HEK293 (cell line): ENCODE data around the gene CDC42BPA.

Experiments used
- CTCF ChIA-PET: fragments of 350-600 bp; formaldehyde crosslinking; extraction: SDS; loops from one replicate; lab custom pipeline; 2021; ENCODE audit warnings: antibody characterized with exemption; lab: Yijun Ruan, JAX
- POLR2A ChIA-PET: fragments of 300-600 bp; formaldehyde crosslinking; extraction: SDS; loops from one replicate; lab custom pipeline; 2020; ENCODE audit warnings: antibody characterized with exemption, inconsistent platforms; lab: Yijun Ruan, JAX
- H3K27ac ChIP-seq: fragments of 200-500 bp; sonication (Bioruptor generic); 2 replicates; pipeline ENCODE4 v1.5.1; 2014; ENCODE audit warnings: low read depth, low read length, control low read depth, inconsistent platforms; ENCODE audit errors: extremely low read depth
- H3K36me3 ChIP-seq, 2 experiments: fragments of 200-500 bp in 1 of 2; sonication (Bioruptor generic) in 1 of 2; 1 replicate in 1 of 2; 2 replicates in 1 of 2; pipeline ENCODE4 v1.5.1; 2014 to 2017; ENCODE audit warnings: inconsistent platforms in 2 of 2, low read length in 2 of 2; ENCODE audit not compliant: control insufficient read depth in 2 of 2, insufficient read depth in 1 of 2
- H3K4me1 ChIP-seq: fragments of 200-500 bp; sonication (Bioruptor generic); 2 replicates; pipeline ENCODE4 v1.5.1; 2014; ENCODE audit warnings: mild to moderate bottlenecking, low read length, inconsistent platforms; ENCODE audit not compliant: control insufficient read depth, insufficient read depth
- H3K4me3 ChIP-seq: 2 replicates; pipeline ENCODE4 v1.5.1; 2011; ENCODE audit warnings: low read depth, mild to moderate bottlenecking, control low read depth, low read length, moderate library complexity
- H3K9me3 ChIP-seq: fragments of 200-500 bp; sonication (Bioruptor generic); 2 replicates; pipeline ENCODE4 v1.5.1; 2014; ENCODE audit warnings: low read depth, low read length, inconsistent platforms; ENCODE audit not compliant: control insufficient read depth, insufficient read depth
- BCL11B ChIP-seq: fragments of 450-650 bp; formaldehyde crosslinking; IDR thresholded peaks from 2 replicates; pipeline ENCODE4 v1.5.1; 2016; ENCODE audit warnings: low read depth, missing biosample characterization, missing genetic modification characterization
- EGR2 ChIP-seq: fragments of 450-650 bp; formaldehyde crosslinking; IDR thresholded peaks from 2 replicates; pipeline ENCODE4 v1.5.1; 2016; ENCODE audit warnings: low read depth, missing biosample characterization, missing genetic modification characterization
- GFI1B ChIP-seq: fragments of 450-650 bp; formaldehyde crosslinking; IDR thresholded peaks from 2 replicates; pipeline ENCODE4 v1.5.1; 2016; ENCODE audit warnings: missing biosample characterization, missing genetic modification characterization
- KLF10 ChIP-seq: fragments of 450-650 bp; IDR thresholded peaks from 2 replicates; pipeline ENCODE4 v1.5.1; 2018; ENCODE audit warnings: missing biosample characterization, mild to moderate bottlenecking, missing genetic modification characterization
- KLF16 ChIP-seq: fragments of 450-650 bp; formaldehyde crosslinking; IDR thresholded peaks from 2 replicates; pipeline ENCODE4 v1.5.1; 2017; ENCODE audit warnings: missing biosample characterization, missing genetic modification characterization
- KLF8 ChIP-seq: fragments of 450-650 bp; formaldehyde crosslinking; IDR thresholded peaks from 2 replicates; pipeline ENCODE4 v1.5.1; 2016; ENCODE audit warnings: missing biosample characterization, missing genetic modification characterization
- KLF9 ChIP-seq: fragments of 450-650 bp; formaldehyde crosslinking; IDR thresholded peaks from 2 replicates; pipeline ENCODE4 v1.5.1; 2016; ENCODE audit warnings: missing biosample characterization, missing genetic modification characterization, low read depth
- SP7 ChIP-seq: fragments of 450-650 bp; formaldehyde crosslinking; IDR thresholded peaks from 2 replicates; pipeline ENCODE4 v1.5.1; 2016; ENCODE audit warnings: missing biosample characterization, missing genetic modification characterization
- TCF7L2 ChIP-seq: IDR thresholded peaks from 2 replicates; pipeline ENCODE4 v1.6.1; 2011; ENCODE audit warnings: low read depth, mild to moderate bottlenecking, inconsistent platforms, low read length, moderate library complexity, borderline replicate concordance
- ZBTB20 ChIP-seq: fragments of 450-650 bp; formaldehyde crosslinking; IDR thresholded peaks from 2 replicates; pipeline ENCODE4 v1.5.1; 2016; ENCODE audit warnings: missing biosample characterization, missing genetic modification characterization
- ZEB2 ChIP-seq: fragments of 450-650 bp; formaldehyde crosslinking; IDR thresholded peaks from 2 replicates; pipeline ENCODE4 v1.5.1; 2016; ENCODE audit warnings: missing biosample characterization, missing genetic modification characterization
- ZFHX2 ChIP-seq: fragments of 450-650 bp; formaldehyde crosslinking; conservative IDR thresholded peaks from 2 replicates; pipeline ENCODE4 v1.5.1; 2016; ENCODE audit warnings: missing biosample characterization, missing genetic modification characterization
- ZNF112 ChIP-seq: fragments of 450-650 bp; formaldehyde crosslinking; IDR thresholded peaks from 2 replicates; pipeline ENCODE4 v1.5.0; 2017; ENCODE audit warnings: missing biosample characterization, missing genetic modification characterization
- ZNF169 ChIP-seq: fragments of 450-650 bp; formaldehyde crosslinking; IDR thresholded peaks from 2 replicates; pipeline ENCODE4 v1.5.1; 2016; ENCODE audit warnings: missing biosample characterization, missing genetic modification characterization
- ZNF175 ChIP-seq: fragments of 450-650 bp; formaldehyde crosslinking; IDR thresholded peaks from 2 replicates; pipeline ENCODE4 v1.5.1; 2016; ENCODE audit warnings: missing biosample characterization, missing genetic modification characterization
- ZNF19 ChIP-seq: fragments of 450-650 bp; formaldehyde crosslinking; IDR thresholded peaks from 2 replicates; pipeline ENCODE4; 2016; ENCODE audit warnings: missing biosample characterization, missing genetic modification characterization, low read depth
- ZNF239 ChIP-seq: fragments of 450-650 bp; formaldehyde crosslinking; IDR thresholded peaks from 2 replicates; pipeline ENCODE4 v1.5.1; 2016; ENCODE audit warnings: missing biosample characterization, missing genetic modification characterization
- ZNF302 ChIP-seq: fragments of 450-650 bp; formaldehyde crosslinking; IDR thresholded peaks from 2 replicates; pipeline ENCODE4 v1.5.1; 2016; ENCODE audit warnings: missing biosample characterization, missing genetic modification characterization, low read depth
- ZNF354C ChIP-seq: fragments of 450-650 bp; formaldehyde crosslinking; IDR thresholded peaks from 2 replicates; pipeline ENCODE4 v1.5.1; 2016; ENCODE audit warnings: missing biosample characterization, missing genetic modification characterization, low read depth, borderline replicate concordance
- ZNF394 ChIP-seq: fragments of 450-650 bp; formaldehyde crosslinking; IDR thresholded peaks from 2 replicates; pipeline ENCODE4 v1.5.1; 2016; ENCODE audit warnings: missing biosample characterization, missing genetic modification characterization, mild to moderate bottlenecking, moderate library complexity, borderline replicate concordance
- ZNF521 ChIP-seq: fragments of 450-650 bp; formaldehyde crosslinking; IDR thresholded peaks from 2 replicates; pipeline ENCODE4 v1.5.1; 2017; ENCODE audit warnings: missing biosample characterization, mild to moderate bottlenecking, missing genetic modification characterization
- ZNF544 ChIP-seq: fragments of 450-650 bp; formaldehyde crosslinking; IDR thresholded peaks from 2 replicates; pipeline ENCODE4 v1.5.0; 2017; ENCODE audit warnings: missing biosample characterization, missing genetic modification characterization
- ZNF560 ChIP-seq: fragments of 450-650 bp; formaldehyde crosslinking; IDR thresholded peaks from 2 replicates; pipeline ENCODE4 v1.5.1; 2017; ENCODE audit warnings: missing biosample characterization, missing genetic modification characterization, borderline replicate concordance
- ZNF621 ChIP-seq: fragments of 450-650 bp; formaldehyde crosslinking; IDR thresholded peaks from 2 replicates; pipeline ENCODE4 v1.5.1; 2017; ENCODE audit warnings: missing biosample characterization, missing genetic modification characterization
- ZNF670 ChIP-seq: fragments of 450-650 bp; formaldehyde crosslinking; IDR thresholded peaks from 2 replicates; pipeline ENCODE4 v1.5.1; 2016; ENCODE audit warnings: missing biosample characterization, missing genetic modification characterization, low read depth
- ZNF785 ChIP-seq: fragments of 450-650 bp; formaldehyde crosslinking; IDR thresholded peaks from 2 replicates; pipeline ENCODE4 v1.5.1; 2016; ENCODE audit warnings: missing biosample characterization, missing genetic modification characterization
- ZNF843 ChIP-seq: fragments of 450-650 bp; formaldehyde crosslinking; IDR thresholded peaks from 2 replicates; pipeline ENCODE4 v1.5.1; 2016; ENCODE audit warnings: missing biosample characterization, missing genetic modification characterization
- ZXDB ChIP-seq: fragments of 450-650 bp; formaldehyde crosslinking; IDR thresholded peaks from 2 replicates; pipeline ENCODE4 v1.5.1; 2016; ENCODE audit warnings: missing biosample characterization, missing genetic modification characterization
- TF ChIP-seq, protein P1 (sequence below): sonication (generic); formaldehyde crosslinking; IDR thresholded peaks from 2 replicates; pipeline ENCODE4 v1.8.1; 2022; ENCODE audit warnings: mild to moderate bottlenecking, moderate library complexity, missing genetic modification reagents
- TF ChIP-seq, protein P2 (sequence below): fragments of 450-650 bp; formaldehyde crosslinking; IDR thresholded peaks from 2 replicates; pipeline ENCODE4 v1.5.1; 2016; ENCODE audit warnings: missing biosample characterization, missing genetic modification characterization
- TF ChIP-seq, protein P3 (sequence below): fragments of 450-650 bp; formaldehyde crosslinking; IDR thresholded peaks from 2 replicates; pipeline ENCODE4 v1.5.1; 2017; ENCODE audit warnings: missing biosample characterization, missing genetic modification characterization
- TF ChIP-seq, protein P4 (sequence below): fragments of 450-650 bp; formaldehyde crosslinking; IDR thresholded peaks from 2 replicates; pipeline ENCODE4 v1.5.1; 2016; ENCODE audit warnings: missing biosample characterization, missing genetic modification characterization

Gene CDC42BPA

DNA sequence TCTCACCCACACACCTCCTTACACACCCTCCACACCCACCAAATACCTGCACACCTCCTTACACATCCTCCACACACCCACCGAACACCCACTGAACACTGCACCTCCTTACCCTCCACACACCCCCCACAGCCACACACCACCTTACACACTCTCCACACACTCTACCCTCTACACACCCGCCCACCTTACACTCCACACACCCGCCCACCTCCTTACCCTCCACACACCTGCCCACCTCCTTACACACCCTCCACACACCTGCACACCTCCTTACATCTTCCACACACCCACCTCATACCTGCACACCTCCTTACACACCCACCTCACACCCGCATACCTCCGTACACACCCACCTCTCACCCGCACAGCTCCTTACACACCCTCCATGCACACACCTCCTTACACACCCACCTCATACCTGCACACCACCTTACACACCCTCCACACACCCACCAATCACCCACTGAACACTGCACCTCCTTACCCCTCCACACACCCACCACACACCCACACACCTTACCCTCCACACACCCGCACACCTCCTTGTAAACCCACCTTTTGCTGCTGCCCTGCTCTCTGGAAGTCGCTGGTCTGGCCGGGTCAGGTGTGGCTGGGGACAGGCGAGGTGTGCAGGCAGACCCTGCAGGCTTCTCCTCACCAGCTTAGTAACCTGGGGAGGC lies 339.7 kb downstream of the CDC42BPA start:
- CTCF ChIA-PET = no interaction called here

DNA sequence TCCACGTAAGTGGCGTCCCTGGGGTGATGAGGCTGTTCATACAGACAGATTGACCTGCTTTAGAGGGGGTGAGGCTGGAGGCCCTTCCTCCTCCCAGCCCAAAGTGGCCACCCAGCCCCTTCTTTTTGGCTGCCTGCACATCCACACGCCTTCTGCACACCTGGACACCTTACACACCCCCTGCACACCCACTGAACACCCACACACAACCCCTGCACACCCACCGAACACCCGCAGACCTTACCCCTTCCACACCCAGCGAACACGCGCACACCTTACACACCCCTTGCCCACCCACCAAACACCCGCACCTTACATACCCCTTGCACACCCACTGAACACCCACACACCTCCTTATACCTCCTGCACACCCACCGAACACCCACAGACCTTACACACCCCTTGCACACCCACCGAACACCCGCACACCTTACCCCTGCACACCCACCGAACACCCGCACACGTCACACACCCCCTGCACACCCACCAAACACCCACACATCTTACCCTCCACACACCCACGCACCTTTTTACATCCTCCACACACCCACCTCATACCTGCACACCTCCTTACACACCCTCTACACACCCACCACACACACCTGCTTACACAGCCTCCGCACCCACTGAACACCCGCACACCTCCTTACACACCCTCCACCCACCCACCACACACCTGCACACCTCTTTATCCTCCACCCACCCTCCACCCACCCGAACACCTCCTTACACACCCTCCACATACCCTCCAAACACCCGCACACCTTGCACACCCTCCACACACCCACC lies 340.5 kb downstream of the CDC42BPA start:
- Histone ChIP-seq H3K27ac (no peak overlapping the region), H3K9me3 (no peaks in the 10 kb centered on the region), H3K4me1 (no peaks in the 10 kb centered on the region), H3K4me3 (no peak overlapping the region), H3K36me3 (peaks cover 12 to 21% of the 10 kb centered on the region in 2 experiments; a peak in 2 of 3 replicates)
- CTCF ChIA-PET = no interaction called here
- POLR2A ChIA-PET = no interaction called here
- TF ChIP-seq, protein P1, sequence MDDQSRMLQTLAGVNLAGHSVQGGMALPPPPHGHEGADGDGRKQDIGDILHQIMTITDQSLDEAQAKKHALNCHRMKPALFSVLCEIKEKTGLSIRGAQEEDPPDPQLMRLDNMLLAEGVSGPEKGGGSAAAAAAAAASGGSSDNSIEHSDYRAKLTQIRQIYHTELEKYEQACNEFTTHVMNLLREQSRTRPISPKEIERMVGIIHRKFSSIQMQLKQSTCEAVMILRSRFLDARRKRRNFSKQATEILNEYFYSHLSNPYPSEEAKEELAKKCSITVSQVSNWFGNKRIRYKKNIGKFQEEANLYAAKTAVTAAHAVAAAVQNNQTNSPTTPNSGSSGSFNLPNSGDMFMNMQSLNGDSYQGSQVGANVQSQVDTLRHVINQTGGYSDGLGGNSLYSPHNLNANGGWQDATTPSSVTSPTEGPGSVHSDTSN (CRISPR knock-in tag) = no peak
- TF ChIP-seq, protein P2, sequence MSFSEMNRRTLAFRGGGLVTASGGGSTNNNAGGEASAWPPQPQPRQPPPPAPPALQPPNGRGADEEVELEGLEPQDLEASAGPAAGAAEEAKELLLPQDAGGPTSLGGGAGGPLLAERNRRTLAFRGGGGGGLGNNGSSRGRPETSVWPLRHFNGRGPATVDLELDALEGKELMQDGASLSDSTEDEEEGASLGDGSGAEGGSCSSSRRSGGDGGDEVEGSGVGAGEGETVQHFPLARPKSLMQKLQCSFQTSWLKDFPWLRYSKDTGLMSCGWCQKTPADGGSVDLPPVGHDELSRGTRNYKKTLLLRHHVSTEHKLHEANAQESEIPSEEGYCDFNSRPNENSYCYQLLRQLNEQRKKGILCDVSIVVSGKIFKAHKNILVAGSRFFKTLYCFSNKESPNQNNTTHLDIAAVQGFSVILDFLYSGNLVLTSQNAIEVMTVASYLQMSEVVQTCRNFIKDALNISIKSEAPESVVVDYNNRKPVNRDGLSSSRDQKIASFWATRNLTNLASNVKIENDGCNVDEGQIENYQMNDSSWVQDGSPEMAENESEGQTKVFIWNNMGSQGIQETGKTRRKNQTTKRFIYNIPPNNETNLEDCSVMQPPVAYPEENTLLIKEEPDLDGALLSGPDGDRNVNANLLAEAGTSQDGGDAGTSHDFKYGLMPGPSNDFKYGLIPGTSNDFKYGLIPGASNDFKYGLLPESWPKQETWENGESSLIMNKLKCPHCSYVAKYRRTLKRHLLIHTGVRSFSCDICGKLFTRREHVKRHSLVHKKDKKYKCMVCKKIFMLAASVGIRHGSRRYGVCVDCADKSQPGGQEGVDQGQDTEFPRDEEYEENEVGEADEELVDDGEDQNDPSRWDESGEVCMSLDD (tag by site-specific recombination) = 0 out of 2 replicates have a peak, but pooled peaks have one; percentile 24
- TF ChIP-seq ZNF785 (tag by site-specific recombination) (0 out of 2 replicates have a peak, but pooled peaks have one; percentile 36), ZNF112 (tag by site-specific recombination) (no peak), ZNF544 (tag by site-specific recombination) (0 out of 2 replicates have a peak, but pooled peaks have one; percentile 16), KLF10 (tag by site-specific recombination) (0 out of 2 replicates have a peak, but pooled peaks have one; percentile 28), ZXDB (tag by site-specific recombination) (no peak), GFI1B (tag by site-specific recombination) (no peak), EGR2 (peak; percentile 99), ZBTB20 (0 out of 2 replicates have a peak, but pooled peaks have one; percentile 24), ZNF621 (tag by site-specific recombination) (peak; percentile 30; the same call in 1 of the 2 replicates), ZNF354C (no peak), ZNF302 (tag by site-specific recombination) (no peak), KLF8 (tag by site-specific recombination) (peak; percentile 46; the same call in 1 of the 2 replicates), TCF7L2 (no peak), ZNF560 (no peak), ZFHX2 (tag by site-specific recombination) (peak; percentile 99), ZNF175 (tag by site-specific recombination) (no peak)
- TF ChIP-seq, protein P3, sequence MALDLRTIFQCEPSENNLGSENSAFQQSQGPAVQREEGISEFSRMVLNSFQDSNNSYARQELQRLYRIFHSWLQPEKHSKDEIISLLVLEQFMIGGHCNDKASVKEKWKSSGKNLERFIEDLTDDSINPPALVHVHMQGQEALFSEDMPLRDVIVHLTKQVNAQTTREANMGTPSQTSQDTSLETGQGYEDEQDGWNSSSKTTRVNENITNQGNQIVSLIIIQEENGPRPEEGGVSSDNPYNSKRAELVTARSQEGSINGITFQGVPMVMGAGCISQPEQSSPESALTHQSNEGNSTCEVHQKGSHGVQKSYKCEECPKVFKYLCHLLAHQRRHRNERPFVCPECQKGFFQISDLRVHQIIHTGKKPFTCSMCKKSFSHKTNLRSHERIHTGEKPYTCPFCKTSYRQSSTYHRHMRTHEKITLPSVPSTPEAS (tag by site-specific recombination) = peak; percentile 44; the same call in 1 of the 2 replicates
- TF ChIP-seq, protein P4, sequence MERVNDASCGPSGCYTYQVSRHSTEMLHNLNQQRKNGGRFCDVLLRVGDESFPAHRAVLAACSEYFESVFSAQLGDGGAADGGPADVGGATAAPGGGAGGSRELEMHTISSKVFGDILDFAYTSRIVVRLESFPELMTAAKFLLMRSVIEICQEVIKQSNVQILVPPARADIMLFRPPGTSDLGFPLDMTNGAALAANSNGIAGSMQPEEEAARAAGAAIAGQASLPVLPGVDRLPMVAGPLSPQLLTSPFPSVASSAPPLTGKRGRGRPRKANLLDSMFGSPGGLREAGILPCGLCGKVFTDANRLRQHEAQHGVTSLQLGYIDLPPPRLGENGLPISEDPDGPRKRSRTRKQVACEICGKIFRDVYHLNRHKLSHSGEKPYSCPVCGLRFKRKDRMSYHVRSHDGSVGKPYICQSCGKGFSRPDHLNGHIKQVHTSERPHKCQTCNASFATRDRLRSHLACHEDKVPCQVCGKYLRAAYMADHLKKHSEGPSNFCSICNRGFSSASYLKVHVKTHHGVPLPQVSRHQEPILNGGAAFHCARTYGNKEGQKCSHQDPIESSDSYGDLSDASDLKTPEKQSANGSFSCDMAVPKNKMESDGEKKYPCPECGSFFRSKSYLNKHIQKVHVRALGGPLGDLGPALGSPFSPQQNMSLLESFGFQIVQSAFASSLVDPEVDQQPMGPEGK (tag by site-specific recombination) = 0 out of 2 replicates have a peak, but pooled peaks have one; percentile 30

More for the DNA sequence above, 339.7 kb downstream of the CDC42BPA start:
- TF ChIP-seq ZNF19 (tag by site-specific recombination) (no peak), ZNF239 (tag by site-specific recombination) (peak; percentile 33; the same call in 1 of the 2 replicates), KLF16 (tag by site-specific recombination) (no peak), ZFHX2 (tag by site-specific recombination) (peak; percentile 99), KLF8 (tag by site-specific recombination) (peak; percentile 94), ZNF169 (0 out of 2 replicates have a peak, but pooled peaks have one; percentile 26), ZNF843 (tag by site-specific recombination) (0 out of 2 replicates have a peak, but pooled peaks have one; percentile 25), SP7 (tag by site-specific recombination) (no peak), ZNF521 (tag by site-specific recombination) (0 out of 2 replicates have a peak, but pooled peaks have one; percentile 42), BCL11B (tag by site-specific recombination) (no peak), ZEB2 (peak; percentile 52), ZNF670 (0 out of 2 replicates have a peak, but pooled peaks have one; percentile 28), KLF10 (tag by site-specific recombination) (0 out of 2 replicates have a peak, but pooled peaks have one; percentile 13), EGR2 (peak; percentile 99), ZNF394 (tag by site-specific recombination) (no peak), KLF9 (tag by site-specific recombination) (peak; percentile 78)
- Histone ChIP-seq H3K27ac (no peak overlapping the region), H3K4me1 (no peaks in the 10 kb centered on the region), H3K9me3 (no peaks in the 10 kb centered on the region), H3K4me3 (no peak overlapping the region), H3K36me3 (peaks cover 12 to 28% of the 10 kb centered on the region in 2 experiments; a peak in 2 of 3 replicates)
- POLR2A ChIA-PET = interaction anchor here (1.0 kb wide), 1 partner anchor 38 kb away, joined by 4 read pairs; the partner anchor contains the start of gene COQ8A
